Natural killer cell (primary cell): ENCODE data around the gene MAPK8IP2. TPM values are rescaled to one million over a fixed set of nuclear protein-coding genes. Genes with fewer than 3 reads are reported as not detected.
"Not testable (repeated sequence)": the region's sequence is repeated elsewhere in the genome, so short reads cannot be mapped to it uniquely, and the experiment has no call there.

ENCODE experiments used
- ATAC-seq, 3 donors: fragments of 150-1000 bp in 2 of 3; fragments of 200-7000 bp in 1 of 3; cut with Tn5 transposase; 1 replicate in 1 of 3; 2 replicates in 2 of 3; pipeline ENCODE4 v1.10.0; 2021; ENCODE audit warnings: mild to moderate bottlenecking in 2 of 3, moderate library complexity in 2 of 3
- DNase-seq, 2 donors: peaks; one replicate each; pipeline versions ENCODE4 v3.0.0 to v3.0.0-alpha.2; 2013 to 2021; ENCODE audit warnings: mixed read lengths in 1 of 2
- H3K27ac ChIP-seq: one replicate; pipeline ENCODE4 v1.5.1; 2013; ENCODE audit warnings: mild to moderate bottlenecking, low read length
- H3K27me3 ChIP-seq: one replicate; pipeline ENCODE4 v1.6.1; 2013; ENCODE audit warnings: low read length; ENCODE audit not compliant: control insufficient read depth, insufficient read depth
- H3K36me3 ChIP-seq: one replicate; pipeline ENCODE4 v1.6.1; 2013; ENCODE audit warnings: low read length; ENCODE audit not compliant: control insufficient read depth, insufficient read depth
- H3K4me1 ChIP-seq: one replicate; pipeline ENCODE4 v1.6.1; 2013; ENCODE audit warnings: low read length; ENCODE audit not compliant: control insufficient read depth, insufficient read depth
- H3K4me3 ChIP-seq: one replicate; pipeline ENCODE4 v1.5.1; 2013; ENCODE audit warnings: low read length
- H3K9me3 ChIP-seq: one replicate; pipeline ENCODE4 v1.6.1; 2013; ENCODE audit warnings: low read length; ENCODE audit not compliant: control insufficient read depth, insufficient read depth
- H3K27ac Mint-ChIP-seq, 2 donors: one replicate each; pipeline ENCODE4 v1.8.0; 2022; ENCODE audit warnings: mild to moderate bottlenecking in 2 of 2, mixed read lengths in 2 of 2, moderate library complexity in 1 of 2
- H3K27me3 Mint-ChIP-seq, 2 donors: one replicate each; pipeline ENCODE4 v1.8.0; 2022; ENCODE audit warnings: low read depth in 2 of 2, mixed read lengths in 2 of 2
- H3K36me3 Mint-ChIP-seq: one replicate; pipeline ENCODE4 v1.8.0; 2022; ENCODE audit warnings: mixed read lengths
- H3K4me1 Mint-ChIP-seq, 2 donors: one replicate each; pipeline ENCODE4 v1.8.0; 2022; ENCODE audit warnings: mixed read lengths in 2 of 2
- H3K4me3 Mint-ChIP-seq: one replicate; pipeline ENCODE4 v1.8.0; 2022; ENCODE audit warnings: mild to moderate bottlenecking, moderate library complexity, mixed read lengths
- H3K9me3 Mint-ChIP-seq, 2 donors: one replicate each; pipeline ENCODE4 v1.8.0; 2022; ENCODE audit warnings: mixed read lengths in 2 of 2
- CTCF ChIP-seq: fragments of 200-600 bp; IDR thresholded peaks from one replicate; pipeline ENCODE4 v1.8.0; 2022; ENCODE audit warnings: antibody characterized with exemption
- WGBS: methylation state at CpG from one replicate; pipeline ENCODE4 v1.1.7; 2013; ENCODE audit warnings: missing lambda C conversion rate; ENCODE audit not compliant: insufficient coverage; 5-methylcytosine and 5-hydroxymethylcytosine counted together
- intact Hi-C: fragments of 100-400 bp; cut with micrococcal nuclease; formaldehyde crosslinking; loops from one replicate; pipeline ENCODE4 v1.14.2; 2022
- total RNA-seq, 4 donors: library from RNA; stranded (reverse); fragments of 120-200 nt in 1 of 4; gene quantifications; one replicate each; pipeline versions ENCODE4 v1.2.3 to v1.2.4, GENCODE V29; 2013 to 2022

MAPK8IP2 gene
- total RNA-seq, 3 donors from 2014 or later (not counting 1 experiment from before 2014, with no cell fraction given), result 0.14 to 0.26 (median 0.18) TPM

GRCh38 chr22:50640857-50641647 lies 40.5 kb downstream of the MAPK8IP2 start:
- WGBS, result 85% methylated on average over 14 of the region's 15 CpGs
- intact Hi-C loops, result no loop called here
- H3K36me3 ChIP-seq, result no peaks in the 10 kb centered on the region
- Mint-ChIP-seq H3K36me3 (no peaks in the 10 kb centered on the region), H3K27ac (no peak overlapping the region), H3K4me1 (no peaks in the 10 kb centered on the region), H3K9me3 (no peaks in the 10 kb centered on the region), H3K4me3 (no peak overlapping the region), H3K27me3 (peaks cover 8 to 11% of the 10 kb centered on the region in 2 donors)
- peaks cover 3% of the 10 kb centered on the region for H3K27me3 ChIP-seq
- H3K9me3 ChIP-seq, result no peaks in the 10 kb centered on the region
- no peak overlapping the region for H3K4me3 ChIP-seq
- TF ChIP-seq CTCF, result no peak
- ATAC-seq (no peak), DNase-seq (no peak)
- no peaks in the 10 kb centered on the region for H3K4me1 ChIP-seq
- H3K27ac ChIP-seq, result no peak overlapping the region

GRCh38 chr22:50641696-50642607 lies 41.4 kb downstream of the MAPK8IP2 start:
- TF ChIP-seq CTCF, result no peak
- H3K4me3 ChIP-seq, result no peak overlapping the region

GRCh38 chr22:50643021-50643820 lies 42.6 kb downstream of the MAPK8IP2 start:
- peaks cover 11% of the 10 kb centered on the region in 2 donors for H3K27me3 Mint-ChIP-seq
- H3K4me3 Mint-ChIP-seq, H3K27ac Mint-ChIP-seq, H3K36me3 ChIP-seq, H3K27me3 ChIP-seq, H3K4me1 ChIP-seq, H3K4me3 ChIP-seq, H3K9me3 Mint-ChIP-seq, DNase-seq, H3K4me1 Mint-ChIP-seq, ATAC-seq, H3K9me3 ChIP-seq, H3K36me3 Mint-ChIP-seq, H3K27ac ChIP-seq, intact Hi-C loops: not testable (repeated sequence)
- WGBS, result 92% methylated on average over 17 of the region's 17 CpGs

More at GRCh38 chr22:50641696-50642607, 41.4 kb downstream of the MAPK8IP2 start:
- Histone ChIP-seq H3K36me3 (no peaks in the 10 kb centered on the region), H3K4me1 (no peaks in the 10 kb centered on the region), H3K27ac (no peak overlapping the region), H3K9me3 (no peaks in the 10 kb centered on the region), H3K27me3 (peaks cover 3% of the 10 kb centered on the region)
- Mint-ChIP-seq H3K27ac (no peak overlapping the region), H3K9me3 (no peaks in the 10 kb centered on the region), H3K36me3 (no peaks in the 10 kb centered on the region), H3K4me3 (no peak overlapping the region), H3K27me3 (peaks cover 11% of the 10 kb centered on the region in 2 donors), H3K4me1 (no peaks in the 10 kb centered on the region)
- WGBS, result 49% methylated on average over 17 of the region's 17 CpGs
- ATAC-seq (no peak), DNase-seq (peak in 1 of 2 donors; percentile 36)
- intact Hi-C loops, result no loop called here

- H3K27me3 ChIP-seq, H3K4me3 ChIP-seq, H3K36me3 ChIP-seq, H3K4me1 Mint-ChIP-seq, DNase-seq, H3K36me3 Mint-ChIP-seq, H3K4me3 Mint-ChIP-seq, ATAC-seq, H3K9me3 Mint-ChIP-seq, H3K27ac ChIP-seq, intact Hi-C loops, H3K4me1 ChIP-seq, H3K27ac Mint-ChIP-seq, H3K9me3 ChIP-seq: not testable (repeated sequence)
- H3K27me3 Mint-ChIP-seq, result peaks cover 11% of the 10 kb centered on the region in 2 donors
- WGBS, result 87% methylated on average over 3 of the region's 3 CpGs
These were observed 43.2 kb downstream of the MAPK8IP2 start for GRCh38 chr22:50643821-50644101.
